GM19455 (cell line): ENCODE measurements around the gene ZNRF3.

Source experiments
- ATAC-seq: cut with Tn5 transposase; IDR thresholded peaks from one replicate; pipeline ENCODE4 v1.9.1; 2021; ENCODE audit not compliant: unreplicated experiment

ZNRF3 gene

GRCh38 chr22:29054251-29054767 lies 170.9 kb downstream of the ZNRF3 start:
- no peak for ATAC-seq

GRCh38 chr22:29055192-29055830 lies 171.9 kb downstream of the ZNRF3 start:
- no peak for ATAC-seq

- ATAC-seq, result no peak
Observed at GRCh38 chr22:29056472-29056871, 173.1 kb downstream of the ZNRF3 start.

GRCh38 chr22:29060251-29060869 lies 177.0 kb downstream of the ZNRF3 start:
- no peak for ATAC-seq

GRCh38 chr22:29060931-29061330 lies 177.6 kb downstream of the ZNRF3 start:
- no peak for ATAC-seq

GRCh38 chr22:29061773-29062172 lies 178.4 kb downstream of the ZNRF3 start, which contains the start of gene C22orf31:
Gene C22orf31 (minus strand): TSS chr22:29061831. CDS start chr22:29061792, 39 bp downstream.
- no peak for ATAC-seq

GRCh38 chr22:29062286-29062821 lies 179.0 kb downstream of the ZNRF3 start:
- ATAC-seq, result no peak

GRCh38 chr22:29065468-29066190 lies 182.3 kb downstream of the ZNRF3 start:
- ATAC-seq, result no peak

- ATAC-seq, result no peak
Observed at GRCh38 chr22:29069463-29069862, 186.1 kb downstream of the ZNRF3 start.

- ATAC-seq, result no peak
Observed at GRCh38 chr22:29070490-29070889, 187.1 kb downstream of the ZNRF3 start.

- no peak for ATAC-seq
Observed at GRCh38 chr22:29071261-29072045, 188.1 kb downstream of the ZNRF3 start.

GRCh38 chr22:29072193-29072978 lies 189.0 kb downstream of the ZNRF3 start:
- ATAC-seq, result peak; percentile 81

GRCh38 chr22:29072979-29073617 lies 189.7 kb downstream of the ZNRF3 start, which contains the start of gene KREMEN1:
Gene KREMEN1 (plus strand): TSS chr22:29073035. CDS start chr22:29073131, 96 bp downstream.
- no peak for ATAC-seq

- ATAC-seq, result no peak
Observed at GRCh38 chr22:29073618-29074275, 190.4 kb downstream of the ZNRF3 start.

GRCh38 chr22:29074276-29074772 lies 191.0 kb downstream of the ZNRF3 start:
- ATAC-seq, result no peak

GRCh38 chr22:29078036-29078868 lies 194.9 kb downstream of the ZNRF3 start:
- no peak for ATAC-seq

GRCh38 chr22:29078869-29079207 lies 195.5 kb downstream of the ZNRF3 start:
- no peak for ATAC-seq
